Measurements from ENCODE around the gene MED12L.

The MED12L gene

GRCh38 chr3:151198849-151199248, 113.4 kb downstream of the MED12L start:
- TF ChIP-seq POLR2AphosphoS5 (IDR thresholded peaks at IDR 0.05; ENCODE audit: low read depth, low read length) (no peak), TAF1 (IDR thresholded peaks at IDR 0.05; ENCODE audit: borderline replicate concordance, insufficient read depth, low read length) (no peak), SIN3A (IDR thresholded peaks at IDR 0.05; ENCODE audit: borderline replicate concordance, insufficient read depth, low read length) (no peak), REST (IDR thresholded peaks at IDR 0.05; ENCODE audit: insufficient read depth in 1 of 2, low read depth in 2 of 2, low read length in 2 of 2) (no peak), FOXP2 (optimal IDR thresholded peaks at IDR 0.05; ENCODE audit: borderline replicate concordance, extremely low read depth, extremely low read length, insufficient read depth) (no peak)

GRCh38 chr3:151199554-151200438, 114.3 kb downstream of the MED12L start:
- TF ChIP-seq REST (IDR thresholded peaks at IDR 0.05; ENCODE audit: insufficient read depth in 1 of 2, low read depth in 2 of 2, low read length in 2 of 2): no peak
- TF ChIP-seq POLR2AphosphoS5 (IDR thresholded peaks at IDR 0.05; ENCODE audit: low read depth, low read length): no peak
- TF ChIP-seq FOXP2 (optimal IDR thresholded peaks at IDR 0.05; ENCODE audit: borderline replicate concordance, extremely low read depth, extremely low read length, insufficient read depth): no peak
- TF ChIP-seq TAF1 (IDR thresholded peaks at IDR 0.05; ENCODE audit: borderline replicate concordance, insufficient read depth, low read length): no peak
- no peak for TF ChIP-seq SIN3A (IDR thresholded peaks at IDR 0.05; ENCODE audit: borderline replicate concordance, insufficient read depth, low read length)

- TF ChIP-seq SIN3A (IDR thresholded peaks at IDR 0.05; ENCODE audit: borderline replicate concordance, insufficient read depth, low read length) (no peak), TAF1 (IDR thresholded peaks at IDR 0.05; ENCODE audit: borderline replicate concordance, insufficient read depth, low read length) (no peak), REST (IDR thresholded peaks at IDR 0.05; ENCODE audit: insufficient read depth in 1 of 2, low read depth in 2 of 2, low read length in 2 of 2) (no peak), POLR2AphosphoS5 (IDR thresholded peaks at IDR 0.05; ENCODE audit: low read depth, low read length) (no peak), FOXP2 (optimal IDR thresholded peaks at IDR 0.05; ENCODE audit: borderline replicate concordance, extremely low read depth, extremely low read length, insufficient read depth) (no peak)
These were observed 115.1 kb downstream of the MED12L start for GRCh38 chr3:151200586-151200985.

GRCh38 chr3:151201051-151201730, 115.7 kb downstream of the MED12L start:
- TF ChIP-seq SIN3A (IDR thresholded peaks at IDR 0.05; ENCODE audit: borderline replicate concordance, insufficient read depth, low read length): no peak
- TF ChIP-seq REST (IDR thresholded peaks at IDR 0.05; ENCODE audit: insufficient read depth in 1 of 2, low read depth in 2 of 2, low read length in 2 of 2): no peak
- no peak for TF ChIP-seq TAF1 (IDR thresholded peaks at IDR 0.05; ENCODE audit: borderline replicate concordance, insufficient read depth, low read length)
- no peak for TF ChIP-seq FOXP2 (optimal IDR thresholded peaks at IDR 0.05; ENCODE audit: borderline replicate concordance, extremely low read depth, extremely low read length, insufficient read depth)
- TF ChIP-seq POLR2AphosphoS5 (IDR thresholded peaks at IDR 0.05; ENCODE audit: low read depth, low read length): no peak
